Right ventricle myocardium inferior (tissue), 1 donor: ENCODE data around the gene DMTF1. TPM values are rescaled to one million over a fixed set of nuclear protein-coding genes. Genes with fewer than 3 reads are reported as not detected.

Source experiments
- total RNA-seq: library from RNA; stranded (reverse); fragmentation: NEBNext Ultra II Directional; extraction: Animal tissue kit (Norgen Biotek cat#: 25700); gene quantifications from one replicate; pipeline ENCODE4 v1.2.1, GENCODE V29; 2021
- donor health status: DM: no; HTN: yes; CAD: no; lungs with severe emphysema.

Gene DMTF1
- total RNA-seq, 1 donor from 2014 or later = 22.1 TPM

Other genes starting within 250 kb of the DMTF1 start
- gene ELAPOR2, start 92.8 kb upstream of the DMTF1 start, total RNA-seq = 6.4 TPM
- gene TMEM243, start 67.3 kb downstream of the DMTF1 start, total RNA-seq = 5.9 TPM
- gene CROT, start 193.2 kb downstream of the DMTF1 start, total RNA-seq = 6.9 TPM